ENCODE data around the gene TMC1.

TMC1 gene

GRCh38 chr9:72823971-72824370 lies 302.6 kb downstream of the TMC1 start:
- peak overlapping the region; percentile 39 for H4K91ac ChIP-seq (ENCODE audit: low read length)
- no peak overlapping the region for H3K27ac ChIP-seq (ENCODE audit: low read length, poor library complexity, severe bottlenecking)
- H2BK12ac ChIP-seq (ENCODE audit: low read length in 2 of 2) = no peak overlapping the region
- 77% methylated on average over 5 of the region's 5 CpGs for WGBS
- H3K18ac ChIP-seq (ENCODE audit: low read depth in 1 of 2, low read length in 2 of 2) = no peak overlapping the region
- H3K27me3 ChIP-seq (ENCODE audit: control insufficient read depth in 1 of 2, insufficient read depth in 1 of 2, low read length in 2 of 2) = no peaks in the 10 kb centered on the region
- H2BK5ac ChIP-seq (ENCODE audit: low read depth, low read length, poor library complexity, severe bottlenecking) = no peak overlapping the region
- no peaks in the 10 kb centered on the region for H3K79me1 ChIP-seq (replicated peaks; ENCODE audit: low read length, poor library complexity, severe bottlenecking)
- H3K4me3 ChIP-seq (ENCODE audit: insufficient read depth in 1 of 2, low read depth in 1 of 2, low read length in 2 of 2) = no peak overlapping the region
- no peak overlapping the region for H3K14ac ChIP-seq (ENCODE audit: low read length in 2 of 2)
- H2BK15ac ChIP-seq (ENCODE audit: low read depth, poor library complexity, severe bottlenecking) = no peak overlapping the region
- H3K4me1 ChIP-seq (ENCODE audit: control insufficient read depth, insufficient read depth, low read depth, low read length) = no peaks in the 10 kb centered on the region
- no peak overlapping the region for H3K4ac ChIP-seq (ENCODE audit: low read depth in 1 of 2, low read length in 2 of 2)
- H3K23ac ChIP-seq (ENCODE audit: low read length in 2 of 2) = no peak overlapping the region
- H3K4me2 ChIP-seq (ENCODE audit: low read length, poor library complexity, severe bottlenecking) = no peak overlapping the region
- no peak overlapping the region for H3K9ac ChIP-seq (ENCODE audit: low read length)
- no peak overlapping the region for H4K8ac ChIP-seq (ENCODE audit: low read length)
- DNase-seq = no peak
- no peak overlapping the region for H2AFZ ChIP-seq (ENCODE audit: low read depth, low read length)
- H3K36me3 ChIP-seq (ENCODE audit: control insufficient read depth in 1 of 2, insufficient read depth in 2 of 2, low read depth in 1 of 2, low read length in 2 of 2) = peaks cover 0 to 3% of the 10 kb centered on the region in 2 experiments
- H2AK5ac ChIP-seq (ENCODE audit: low read length, severe bottlenecking) = no peak overlapping the region
- no peak overlapping the region for H2BK120ac ChIP-seq (ENCODE audit: low read depth, low read length)
- H3K9me3 ChIP-seq (ENCODE audit: control insufficient read depth, low read length) = no peaks in the 10 kb centered on the region

DNA sequence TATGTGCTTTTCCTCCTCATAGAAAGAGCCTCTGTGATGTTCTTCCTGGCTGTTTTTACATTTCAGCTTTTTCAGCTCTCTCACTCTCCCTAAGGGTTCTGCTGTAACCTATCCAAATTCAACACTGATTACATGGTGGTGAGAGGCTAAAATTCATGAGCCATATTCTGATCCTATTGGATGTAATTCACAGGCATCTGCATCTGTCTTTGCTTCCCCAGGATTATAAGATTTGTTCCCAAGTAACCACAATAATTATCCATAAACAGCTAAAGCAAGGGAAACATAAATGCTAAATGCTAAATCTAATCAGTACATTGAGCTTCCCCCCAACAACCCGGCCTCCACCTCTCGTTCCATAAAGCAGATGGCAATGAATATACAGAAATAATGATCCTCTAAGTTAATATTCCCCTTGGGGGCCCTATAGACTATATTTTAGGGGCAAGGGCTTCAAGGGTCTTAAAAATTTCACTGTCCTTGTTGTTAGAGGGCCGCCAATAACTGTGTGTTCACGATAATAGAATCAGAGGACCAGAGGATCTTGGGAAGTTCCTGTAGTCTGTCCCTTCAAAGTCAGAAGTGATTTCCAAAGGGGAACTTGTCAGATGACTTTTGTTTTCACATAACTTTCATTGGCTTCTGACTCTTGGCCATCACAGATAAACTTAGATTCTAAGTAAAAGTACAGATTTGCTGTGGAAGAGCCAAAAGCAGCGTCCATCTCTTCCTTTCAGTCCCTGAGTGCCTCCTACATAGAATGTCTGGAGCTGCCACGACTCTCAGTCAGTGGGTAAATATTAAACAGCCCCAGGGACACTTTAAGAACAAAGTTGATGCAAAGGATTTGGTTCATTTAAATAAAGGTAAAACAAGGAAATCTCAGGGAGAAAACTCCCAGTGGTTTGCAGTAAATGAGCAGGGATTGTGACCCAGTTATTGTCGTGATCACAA lies 305.9 kb downstream of the TMC1 start:
- Histone ChIP-seq H3K27me3 (ENCODE audit: control insufficient read depth in 1 of 2, insufficient read depth in 1 of 2, low read length in 2 of 2) (no peaks in the 10 kb centered on the region), H2BK5ac (ENCODE audit: low read depth, low read length, poor library complexity, severe bottlenecking) (no peak overlapping the region), H3K9me3 (ENCODE audit: control insufficient read depth, low read length) (no peaks in the 10 kb centered on the region), H2BK15ac (ENCODE audit: low read depth, poor library complexity, severe bottlenecking) (no peak overlapping the region), H3K14ac (ENCODE audit: low read length in 2 of 2) (no peak overlapping the region), H3K4me2 (ENCODE audit: low read length, poor library complexity, severe bottlenecking) (no peak overlapping the region), H3K23ac (ENCODE audit: low read length in 2 of 2) (no peak overlapping the region), H3K4me3 (ENCODE audit: insufficient read depth in 1 of 2, low read depth in 1 of 2, low read length in 2 of 2) (no peak overlapping the region), H2AK5ac (ENCODE audit: low read length, severe bottlenecking) (no peak overlapping the region), H3K36me3 (ENCODE audit: control insufficient read depth in 1 of 2, insufficient read depth in 2 of 2, low read depth in 1 of 2, low read length in 2 of 2) (peaks cover 0 to 3% of the 10 kb centered on the region in 2 experiments), H3K4me1 (ENCODE audit: control insufficient read depth, insufficient read depth, low read depth, low read length) (no peaks in the 10 kb centered on the region), H3K27ac (ENCODE audit: low read length, poor library complexity, severe bottlenecking) (no peak overlapping the region), H3K79me1 (replicated peaks; ENCODE audit: low read length, poor library complexity, severe bottlenecking) (no peaks in the 10 kb centered on the region), H2BK120ac (ENCODE audit: low read depth, low read length) (no peak overlapping the region), H4K8ac (ENCODE audit: low read length) (no peak overlapping the region), H2BK12ac (ENCODE audit: low read length in 2 of 2) (no peak overlapping the region), H3K4ac (ENCODE audit: low read depth in 1 of 2, low read length in 2 of 2) (no peak overlapping the region), H3K18ac (ENCODE audit: low read depth in 1 of 2, low read length in 2 of 2) (no peak overlapping the region), H2AFZ (ENCODE audit: low read depth, low read length) (no peak overlapping the region), H4K91ac (ENCODE audit: low read length) (no peak overlapping the region), H3K9ac (ENCODE audit: low read length) (peak overlapping the region; percentile 21)
- 88% methylated on average over 4 of the region's 7 CpGs for WGBS
- no peak for DNase-seq

- no peak for DNase-seq
- H3K9ac ChIP-seq (ENCODE audit: low read length) = no peak overlapping the region
- H2BK12ac ChIP-seq (ENCODE audit: low read length in 2 of 2) = no peak overlapping the region
- H3K9me3 ChIP-seq (ENCODE audit: control insufficient read depth, low read length) = no peaks in the 10 kb centered on the region
- H3K23ac ChIP-seq (ENCODE audit: low read length in 2 of 2) = no peak overlapping the region
- no peak overlapping the region for H2BK120ac ChIP-seq (ENCODE audit: low read depth, low read length)
- H3K4me2 ChIP-seq (ENCODE audit: low read length, poor library complexity, severe bottlenecking) = no peak overlapping the region
- no peak overlapping the region for H3K18ac ChIP-seq (ENCODE audit: low read depth in 1 of 2, low read length in 2 of 2)
- no peak overlapping the region for H2AFZ ChIP-seq (ENCODE audit: low read depth, low read length)
- H3K14ac ChIP-seq (ENCODE audit: low read length in 2 of 2) = no peak overlapping the region
- no peaks in the 10 kb centered on the region for H3K27me3 ChIP-seq (ENCODE audit: control insufficient read depth in 1 of 2, insufficient read depth in 1 of 2, low read length in 2 of 2)
- H3K79me1 ChIP-seq (replicated peaks; ENCODE audit: low read length, poor library complexity, severe bottlenecking) = no peaks in the 10 kb centered on the region
- no peak overlapping the region for H2BK15ac ChIP-seq (ENCODE audit: low read depth, poor library complexity, severe bottlenecking)
- no peaks in the 10 kb centered on the region for H3K4me1 ChIP-seq (ENCODE audit: control insufficient read depth, insufficient read depth, low read depth, low read length)
- no peak overlapping the region for H3K4ac ChIP-seq (ENCODE audit: low read depth in 1 of 2, low read length in 2 of 2)
- WGBS = no CpG with 5 or more reads among the region's 2 CpGs
- H4K8ac ChIP-seq (ENCODE audit: low read length) = no peak overlapping the region
- no peak overlapping the region for H2AK5ac ChIP-seq (ENCODE audit: low read length, severe bottlenecking)
- peaks cover 0 to 3% of the 10 kb centered on the region in 2 experiments for H3K36me3 ChIP-seq (ENCODE audit: control insufficient read depth in 1 of 2, insufficient read depth in 2 of 2, low read depth in 1 of 2, low read length in 2 of 2)
- H2BK5ac ChIP-seq (ENCODE audit: low read depth, low read length, poor library complexity, severe bottlenecking) = no peak overlapping the region
- no peak overlapping the region for H3K27ac ChIP-seq (ENCODE audit: low read length, poor library complexity, severe bottlenecking)
- H4K91ac ChIP-seq (ENCODE audit: low read length) = no peak overlapping the region
- no peak overlapping the region for H3K4me3 ChIP-seq (ENCODE audit: insufficient read depth in 1 of 2, low read depth in 1 of 2, low read length in 2 of 2)
Observed at GRCh38 chr9:72827950-72828731, 306.7 kb downstream of the TMC1 start.

- Histone ChIP-seq H4K8ac (ENCODE audit: low read length) (no peak overlapping the region), H2AFZ (ENCODE audit: low read depth, low read length) (no peak overlapping the region), H3K27me3 (ENCODE audit: control insufficient read depth in 1 of 2, insufficient read depth in 1 of 2, low read length in 2 of 2) (no peaks in the 10 kb centered on the region), H3K36me3 (ENCODE audit: control insufficient read depth in 1 of 2, insufficient read depth in 2 of 2, low read depth in 1 of 2, low read length in 2 of 2) (no peaks in the 10 kb centered on the region), H3K4me1 (ENCODE audit: control insufficient read depth, insufficient read depth, low read depth, low read length) (no peaks in the 10 kb centered on the region), H3K4me3 (ENCODE audit: insufficient read depth in 1 of 2, low read depth in 1 of 2, low read length in 2 of 2) (no peak overlapping the region), H3K9ac (ENCODE audit: low read length) (no peak overlapping the region), H3K79me1 (replicated peaks; ENCODE audit: low read length, poor library complexity, severe bottlenecking) (no peaks in the 10 kb centered on the region), H3K23ac (ENCODE audit: low read length in 2 of 2) (no peak overlapping the region), H3K4ac (ENCODE audit: low read depth in 1 of 2, low read length in 2 of 2) (no peak overlapping the region), H2BK12ac (ENCODE audit: low read length in 2 of 2) (no peak overlapping the region), H2BK15ac (ENCODE audit: low read depth, poor library complexity, severe bottlenecking) (no peak overlapping the region), H3K18ac (ENCODE audit: low read depth in 1 of 2, low read length in 2 of 2) (no peak overlapping the region), H2AK5ac (ENCODE audit: low read length, severe bottlenecking) (no peak overlapping the region), H4K91ac (ENCODE audit: low read length) (no peak overlapping the region), H2BK5ac (ENCODE audit: low read depth, low read length, poor library complexity, severe bottlenecking) (no peak overlapping the region), H3K27ac (ENCODE audit: low read length, poor library complexity, severe bottlenecking) (no peak overlapping the region), H3K9me3 (ENCODE audit: control insufficient read depth, low read length) (no peaks in the 10 kb centered on the region), H3K4me2 (ENCODE audit: low read length, poor library complexity, severe bottlenecking) (no peak overlapping the region), H2BK120ac (ENCODE audit: low read depth, low read length) (no peak overlapping the region), H3K14ac (ENCODE audit: low read length in 2 of 2) (no peak overlapping the region)
- no peak for DNase-seq
- WGBS = no CpG with 5 or more reads among the region's 1 CpG
Observed at GRCh38 chr9:72834994-72835393, 313.6 kb downstream of the TMC1 start.

Data from mesenchymal stem cell (in vitro differentiated cells and primary cell).